Duodenal mucosa (tissue), 2 donors: ENCODE measurements around the gene IL27RA.

Source experiments
- H3K27ac ChIP-seq: one replicate; pipeline ENCODE4 v1.7.0; 2013; ENCODE audit warnings: low read depth, low read length
- H3K27me3 ChIP-seq, 2 donors: one replicate each; pipeline ENCODE4 v1.7.0; 2013; ENCODE audit warnings: low read length in 2 of 2, control low read depth in 1 of 2; ENCODE audit not compliant: insufficient read depth in 2 of 2, control insufficient read depth in 1 of 2
- H3K36me3 ChIP-seq, 2 donors: one replicate each; pipeline ENCODE4 v1.7.0; 2013; ENCODE audit warnings: low read length in 2 of 2, control low read depth in 1 of 2; ENCODE audit not compliant: insufficient read depth in 2 of 2, control insufficient read depth in 1 of 2
- H3K4me1 ChIP-seq, 2 donors: one replicate each; pipeline ENCODE4 v1.7.0; 2013; ENCODE audit warnings: low read length in 2 of 2, control low read depth in 1 of 2; ENCODE audit not compliant: insufficient read depth in 2 of 2, control insufficient read depth in 1 of 2
- H3K4me3 ChIP-seq, 2 donors: one replicate each; pipeline ENCODE4 v1.7.0; 2013; ENCODE audit warnings: low read length in 2 of 2, low read depth in 1 of 2
- H3K9ac ChIP-seq, 2 donors: one replicate each; pipeline ENCODE4 v1.7.0; 2013; ENCODE audit warnings: low read length in 2 of 2, low read depth in 1 of 2
- H3K9me3 ChIP-seq, 2 donors: one replicate each; pipeline ENCODE4 v1.7.0; 2013; ENCODE audit warnings: low read length in 2 of 2, control low read depth in 1 of 2; ENCODE audit not compliant: control insufficient read depth in 1 of 2

IL27RA gene

DNA sequence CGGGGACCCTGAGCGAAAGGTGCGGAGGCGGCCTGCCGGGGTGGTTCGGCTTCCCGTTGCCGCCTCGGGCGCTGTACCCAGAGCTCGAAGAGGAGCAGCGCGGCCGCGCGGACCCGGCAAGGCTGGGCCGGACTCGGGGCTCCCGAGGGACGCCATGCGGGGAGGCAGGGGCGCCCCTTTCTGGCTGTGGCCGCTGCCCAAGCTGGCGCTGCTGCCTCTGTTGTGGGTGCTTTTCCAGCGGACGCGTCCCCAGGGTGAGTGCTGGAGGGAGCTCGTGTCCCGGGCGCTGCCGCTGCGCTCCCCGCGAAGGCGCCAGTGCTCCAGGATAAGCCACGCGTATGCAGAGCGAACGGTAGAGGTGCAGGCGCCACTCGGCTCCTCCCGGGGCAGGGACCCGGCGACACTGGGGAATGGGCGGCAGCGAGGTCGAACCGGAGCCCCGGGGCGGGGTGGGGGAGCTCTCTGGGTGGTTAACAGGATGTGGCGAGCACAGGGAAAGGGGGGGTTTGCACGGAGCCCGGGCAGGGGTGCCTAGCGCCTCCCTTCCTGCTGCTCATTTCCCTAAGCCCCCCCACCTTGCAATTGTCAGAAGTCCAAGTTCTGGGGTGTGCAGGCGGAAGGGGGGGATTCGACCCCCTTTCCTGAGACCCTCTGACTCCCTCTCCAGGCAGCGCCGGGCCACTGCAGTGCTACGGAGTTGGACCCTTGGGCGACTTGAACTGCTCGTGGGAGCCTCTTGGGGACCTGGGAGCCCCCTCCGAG is at the start of gene IL27RA:
IL27RA (plus strand) TSS at position 44 of the 762 bp plus-strand sequence; CDS start at position 155, 111 bp downstream.
- no peaks in the 10 kb centered on the region for H3K9me3 ChIP-seq
- H3K9ac ChIP-seq, result peak within 1 kb of the TSS; percentile 67 to 78
- H3K27ac ChIP-seq, result peak within 1 kb of the TSS; percentile 73
- H3K4me3 ChIP-seq, result peak within 1 kb of the TSS; percentile 74 to 81
- H3K36me3 ChIP-seq, result no peaks in the 10 kb centered on the region
- H3K4me1 ChIP-seq, result no peaks in the 10 kb centered on the region
- H3K27me3 ChIP-seq, result no peaks in the 10 kb centered on the region

DNA sequence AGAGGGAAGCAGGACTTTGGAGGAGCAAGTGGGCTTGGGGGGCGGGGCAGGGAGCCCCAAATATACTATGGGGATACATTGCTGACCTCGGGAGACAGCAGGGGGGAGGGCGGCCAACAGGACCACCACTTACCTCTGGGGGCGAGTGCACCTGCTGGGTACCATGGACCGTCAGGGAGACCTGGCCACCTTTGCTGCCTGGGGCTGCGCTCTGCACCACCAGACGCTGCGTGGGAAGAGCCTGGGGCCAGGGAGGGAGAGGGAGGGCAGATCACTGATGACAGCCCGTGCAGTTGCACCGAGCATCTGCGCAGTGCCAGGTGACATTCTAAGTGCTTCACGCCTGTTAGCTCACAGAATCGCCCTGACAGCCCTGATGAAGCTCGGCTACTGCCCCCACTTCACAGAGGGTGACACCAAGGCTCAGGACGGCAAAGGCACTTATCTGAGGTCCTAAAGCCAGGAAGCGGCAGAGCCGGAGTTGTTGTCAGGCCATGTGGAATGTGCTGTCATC is 49.5 kb upstream of the IL27RA start:
- no peaks in the 10 kb centered on the region for H3K9me3 ChIP-seq
- peaks cover 4 to 13% of the 10 kb centered on the region in 2 donors for H3K36me3 ChIP-seq
- no peak overlapping the region for H3K4me3 ChIP-seq
- H3K4me1 ChIP-seq, result peaks cover 20 to 31% of the 10 kb centered on the region in 2 donors
- no peak overlapping the region for H3K27ac ChIP-seq
- H3K27me3 ChIP-seq, result no peaks in the 10 kb centered on the region
- H3K9ac ChIP-seq, result no peak overlapping the region

DNA sequence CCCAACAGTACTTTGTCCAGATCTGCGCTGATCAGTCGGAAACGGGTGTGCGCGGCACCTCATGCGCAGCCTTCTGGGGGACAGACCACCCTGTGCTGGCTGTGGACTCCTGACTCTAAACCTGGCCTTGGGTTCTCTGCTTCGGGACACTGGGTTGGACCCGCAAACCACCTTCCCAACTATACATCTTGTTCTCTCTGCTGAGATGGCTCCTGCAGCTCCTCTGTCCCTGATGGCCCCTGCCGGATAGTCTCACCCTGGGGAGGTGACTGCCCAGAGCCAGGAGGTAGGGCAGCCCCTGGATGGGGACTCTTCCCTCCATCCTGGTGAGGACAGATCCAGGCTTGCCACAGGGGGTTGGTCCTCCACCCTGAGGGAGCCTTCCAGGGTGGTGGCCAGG is 48.8 kb upstream of the IL27RA start:
- Histone ChIP-seq H3K4me3 (no peak overlapping the region), H3K4me1 (peaks cover 27 to 38% of the 10 kb centered on the region in 2 donors), H3K27ac (no peak overlapping the region)

DNA sequence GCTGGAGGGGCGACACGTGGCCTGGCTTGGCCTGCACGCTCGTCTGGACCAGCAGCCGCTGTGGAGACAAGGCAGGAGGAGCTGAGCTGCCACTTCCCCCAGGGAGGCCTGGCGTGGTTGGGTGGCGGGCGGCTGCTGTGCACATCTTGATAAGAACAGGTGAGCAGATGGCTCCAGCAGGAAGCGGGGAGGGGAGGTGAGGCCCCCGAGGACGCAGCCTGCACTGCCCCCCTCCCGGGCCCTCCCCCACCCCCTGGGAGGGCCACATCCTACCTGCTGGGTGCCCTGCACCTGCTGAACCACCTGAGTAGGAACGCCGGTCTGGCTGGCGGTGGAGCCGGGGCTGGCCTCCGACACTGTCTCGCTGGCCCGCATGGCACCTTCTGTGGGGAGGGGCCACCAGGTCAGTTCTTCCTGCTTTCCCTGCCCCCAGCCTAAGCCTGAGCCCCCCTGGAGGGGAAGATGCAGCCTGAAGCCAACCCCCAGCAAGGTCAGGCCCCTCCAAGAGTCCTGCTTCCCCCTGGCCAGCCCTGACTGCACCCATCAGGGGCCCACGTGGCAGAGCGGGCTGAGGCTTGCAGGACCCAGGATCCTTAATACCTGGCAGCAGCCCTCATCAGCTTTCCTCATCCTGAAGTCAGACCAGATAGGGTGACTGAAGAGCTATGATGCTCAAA is 48.2 kb upstream of the IL27RA start:
- no peak overlapping the region for H3K4me3 ChIP-seq
- H3K4me1 ChIP-seq, result peaks cover 27 to 39% of the 10 kb centered on the region in 2 donors
- H3K36me3 ChIP-seq, result peaks cover 4 to 16% of the 10 kb centered on the region in 2 donors
- H3K9me3 ChIP-seq, result no peaks in the 10 kb centered on the region
- H3K9ac ChIP-seq, result no peak overlapping the region
- H3K27ac ChIP-seq, result no peak overlapping the region
- H3K27me3 ChIP-seq, result no peaks in the 10 kb centered on the region

More for the DNA sequence above, 48.8 kb upstream of the IL27RA start:
- no peaks in the 10 kb centered on the region for H3K9me3 ChIP-seq
- no peak overlapping the region for H3K9ac ChIP-seq
- peaks cover 4 to 15% of the 10 kb centered on the region in 2 donors for H3K36me3 ChIP-seq
- no peaks in the 10 kb centered on the region for H3K27me3 ChIP-seq

DNA sequence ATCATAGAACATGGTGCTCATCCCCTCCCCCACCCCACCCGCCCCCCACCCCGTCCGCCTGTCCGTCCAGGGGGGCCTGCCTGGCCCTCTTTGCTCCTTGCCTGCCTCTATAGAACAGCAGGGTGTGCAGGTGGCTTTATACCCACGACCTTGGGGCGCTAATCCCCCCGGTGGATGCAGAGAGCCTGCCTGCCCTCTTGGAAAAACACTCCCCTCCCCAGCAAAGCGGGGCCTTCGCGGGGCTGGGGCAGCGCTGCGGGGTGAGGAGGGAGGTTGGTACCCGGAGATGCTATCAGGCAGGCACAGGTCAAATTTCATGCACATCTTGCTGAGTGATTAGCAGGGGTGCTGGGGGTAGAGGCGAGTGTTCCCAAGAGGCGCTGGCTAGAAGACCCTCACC is 47.4 kb upstream of the IL27RA start:
- no peak overlapping the region for H3K4me3 ChIP-seq
- H3K27ac ChIP-seq, result no peak overlapping the region
- H3K36me3 ChIP-seq, result peaks cover 4 to 19% of the 10 kb centered on the region in 2 donors
- H3K9me3 ChIP-seq, result no peaks in the 10 kb centered on the region
- H3K4me1 ChIP-seq, result peaks cover 25 to 37% of the 10 kb centered on the region in 2 donors
- no peaks in the 10 kb centered on the region for H3K27me3 ChIP-seq
- no peak overlapping the region for H3K9ac ChIP-seq

DNA sequence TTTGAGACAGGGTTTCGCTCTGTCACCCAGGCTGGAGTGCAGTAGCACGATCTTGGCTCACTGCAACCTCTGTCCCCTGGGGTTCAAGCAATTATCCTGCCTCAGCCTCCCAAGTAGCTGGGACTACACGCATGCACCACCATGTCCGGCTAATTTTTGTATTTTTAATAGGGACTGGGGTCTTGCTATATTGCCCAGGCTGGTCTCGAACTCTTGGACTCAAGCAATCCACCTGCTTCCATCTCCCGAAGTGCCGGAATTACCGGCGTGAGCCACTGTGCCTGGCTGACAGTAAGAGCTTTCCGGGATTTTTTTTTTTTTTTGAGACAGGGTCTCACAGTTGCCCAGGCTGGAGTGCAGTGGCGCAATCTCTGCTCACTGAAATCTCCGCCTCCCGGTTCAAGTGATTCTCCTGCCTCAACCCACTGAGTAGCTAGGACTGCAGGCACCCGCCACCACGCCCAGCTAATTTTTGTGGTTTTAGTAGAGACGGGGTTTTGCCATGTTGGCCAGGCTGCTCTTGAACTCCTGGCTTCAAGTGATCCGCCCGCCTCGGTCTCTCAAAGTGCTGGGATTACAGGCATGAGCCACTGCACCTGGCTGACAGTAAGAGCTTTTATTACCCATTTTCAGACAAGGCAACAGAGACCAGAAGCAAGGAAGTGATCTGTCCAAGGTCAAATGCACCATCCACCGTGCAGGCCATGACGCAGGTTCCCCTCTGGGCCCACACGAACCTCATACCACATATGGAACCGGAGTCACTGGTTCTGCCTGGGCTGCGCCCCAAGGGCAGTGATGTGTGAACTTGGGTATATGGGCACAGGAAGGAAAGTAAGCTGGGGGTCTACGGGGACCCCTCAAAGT is 46.5 kb upstream of the IL27RA start:
- H3K27me3 ChIP-seq, result no peaks in the 10 kb centered on the region
- H3K36me3 ChIP-seq, result peaks cover 4 to 19% of the 10 kb centered on the region in 2 donors
- H3K9ac ChIP-seq, result no peak overlapping the region
- no peak overlapping the region for H3K4me3 ChIP-seq
- H3K27ac ChIP-seq, result no peak overlapping the region
- H3K4me1 ChIP-seq, result peaks cover 20 to 29% of the 10 kb centered on the region in 2 donors
- H3K9me3 ChIP-seq, result no peaks in the 10 kb centered on the region

DNA sequence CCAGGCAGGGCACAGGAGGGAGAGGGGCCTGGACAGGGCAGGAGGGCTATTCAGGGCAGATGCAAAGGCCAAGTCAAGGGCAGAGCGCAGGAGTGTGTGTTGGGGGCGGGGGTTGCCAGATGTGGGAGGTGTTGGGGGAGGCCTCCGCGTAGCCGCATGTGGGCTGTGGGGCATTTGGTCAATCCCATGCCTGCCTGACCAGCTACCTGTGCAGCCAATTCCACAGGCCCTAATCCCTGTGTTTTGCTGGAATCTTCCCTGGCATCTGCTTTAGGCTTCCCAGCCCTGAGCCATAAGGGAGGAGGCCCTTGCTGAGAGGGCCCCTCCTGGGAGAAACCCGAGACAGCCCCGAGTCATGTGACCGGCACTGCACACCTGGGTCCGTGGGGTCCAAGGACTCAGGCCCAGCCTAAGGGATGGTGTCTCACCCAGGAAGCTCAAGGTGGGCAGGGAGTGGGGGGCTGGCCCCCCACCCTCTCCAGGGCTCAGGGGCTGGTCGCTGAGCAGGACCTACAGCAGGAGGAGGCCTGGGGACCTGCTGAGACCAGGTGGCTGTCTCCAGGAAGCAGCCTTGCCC is 45.7 kb upstream of the IL27RA start:
- Histone ChIP-seq H3K27ac (peak overlapping the region; percentile 75), H3K9me3 (no peaks in the 10 kb centered on the region), H3K4me3 (peak overlapping the region; percentile 5 to 43), H3K9ac (peak overlapping the region; percentile 54 to 60), H3K4me1 (peaks cover 20 to 29% of the 10 kb centered on the region in 2 donors), H3K27me3 (no peaks in the 10 kb centered on the region), H3K36me3 (peaks cover 4 to 19% of the 10 kb centered on the region in 2 donors)

DNA sequence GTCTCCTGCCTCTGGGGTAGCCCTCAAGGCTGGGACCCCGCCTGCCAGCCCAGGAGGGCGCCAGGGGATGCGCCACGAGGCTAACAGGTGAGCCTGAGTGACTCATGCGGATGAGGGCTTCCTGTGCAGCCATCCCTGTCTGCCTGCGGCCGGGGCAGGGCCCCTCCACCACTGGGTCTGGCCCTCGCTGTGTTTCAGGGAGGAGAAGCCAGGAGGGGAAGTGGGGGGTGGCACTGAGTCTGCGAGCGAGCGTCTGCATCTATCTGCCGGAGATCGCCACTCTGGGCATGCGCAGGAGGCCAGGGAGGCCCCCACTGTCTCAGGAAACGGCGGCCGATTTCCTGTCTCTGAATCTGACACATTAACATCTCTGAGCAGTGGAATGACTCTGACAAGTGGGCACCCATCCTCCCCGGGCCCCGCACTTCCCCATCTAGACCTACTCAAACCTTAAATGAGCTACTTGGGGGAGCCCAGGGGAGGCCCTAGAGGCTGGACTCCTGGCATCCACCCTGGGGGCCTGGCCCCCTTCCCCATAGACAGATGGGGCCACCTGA is 45.1 kb upstream of the IL27RA start:
- Histone ChIP-seq H3K27me3 (no peaks in the 10 kb centered on the region), H3K4me3 (peak overlapping the region; percentile 29 to 43), H3K36me3 (peaks cover 4 to 20% of the 10 kb centered on the region in 2 donors), H3K9ac (peak overlapping the region; percentile 54 to 60), H3K27ac (peak overlapping the region; percentile 75), H3K4me1 (peaks cover 20 to 29% of the 10 kb centered on the region in 2 donors), H3K9me3 (no peaks in the 10 kb centered on the region)

DNA sequence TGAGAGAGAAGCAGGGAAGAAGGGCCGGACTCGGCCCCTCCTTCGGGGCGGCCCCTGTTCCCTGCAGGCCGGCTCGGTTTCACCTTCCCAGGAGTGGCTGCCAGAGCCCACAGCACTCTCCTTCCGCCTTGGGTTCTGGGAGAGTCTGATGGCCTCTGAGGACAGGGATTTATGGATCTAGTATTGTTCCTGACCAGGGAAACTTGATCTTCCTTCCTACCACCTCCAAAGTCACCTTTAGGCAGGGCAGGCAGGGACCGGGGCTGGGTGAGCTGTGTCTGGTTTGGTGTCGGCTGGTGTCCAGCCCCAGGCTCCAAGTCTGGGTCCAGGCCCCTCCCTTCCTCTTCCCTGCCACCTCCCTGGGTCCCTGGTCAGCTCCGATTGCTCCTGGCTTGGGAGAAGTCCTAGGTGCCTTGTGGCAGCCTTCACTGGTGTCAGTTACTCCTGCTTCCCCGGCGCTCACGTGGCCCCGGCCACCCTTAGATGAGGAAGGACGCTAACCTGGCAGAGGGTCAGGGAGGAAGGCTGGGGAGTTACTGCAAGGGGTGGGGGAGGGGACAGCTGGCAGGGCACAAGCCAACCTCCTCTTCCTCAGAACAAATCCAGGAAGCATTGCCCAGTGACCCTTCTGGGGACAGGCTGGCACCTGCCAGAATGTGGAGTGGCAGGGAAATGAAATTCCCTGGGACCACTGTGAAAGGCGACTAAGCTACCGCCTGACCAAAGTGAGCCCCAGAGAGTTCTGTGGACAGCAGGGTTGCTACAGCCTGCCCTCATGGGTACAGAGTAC is 44.3 kb upstream of the IL27RA start:
- H3K9ac ChIP-seq, result peak overlapping the region; percentile 38 to 54
- peaks cover 20 to 29% of the 10 kb centered on the region in 2 donors for H3K4me1 ChIP-seq
- H3K27ac ChIP-seq, result peak overlapping the region; percentile 68
- peak overlapping the region; percentile 29 to 40 for H3K4me3 ChIP-seq
- H3K36me3 ChIP-seq, result peaks cover 4 to 27% of the 10 kb centered on the region in 2 donors
- no peaks in the 10 kb centered on the region for H3K27me3 ChIP-seq
- H3K9me3 ChIP-seq, result no peaks in the 10 kb centered on the region
